GM12878 (cell line): Measurements from ENCODE around the gene NCKAP5. TPM values are rescaled to one million over a fixed set of nuclear protein-coding genes. Genes with fewer than 3 reads are reported as not detected.
A peak's percentile ranks its signal among the peaks of the same experiment; 100 is the strongest.

Experiments used
- BCL3 ChIP-seq: IDR thresholded peaks from 2 replicates; pipeline ENCODE4 v1.6.1; 2011; ENCODE audit warnings: borderline replicate concordance, low read depth, mild to moderate bottlenecking, moderate library complexity, low read length; ENCODE audit not compliant: insufficient read depth, poor library complexity, severe bottlenecking
- CBX5 ChIP-seq: sonication (generic); IDR thresholded peaks from 2 replicates; pipeline ENCODE4 v1.6.1; 2016; ENCODE audit warnings: low read depth, moderate library complexity, mild to moderate bottlenecking, inconsistent platforms
- DPF2 ChIP-seq: fragments of 450-650 bp; IDR thresholded peaks from 2 replicates; pipeline ENCODE4 v1.6.1; 2017; ENCODE audit warnings: mild to moderate bottlenecking
- EP300 ChIP-seq, 2 experiments: fragments of 150-350 bp in 1 of 2; IDR thresholded peaks; 2 replicates each; pipeline ENCODE4 v1.6.1; 2011 to 2012; ENCODE audit warnings: low read depth in 2 of 2, low read length in 2 of 2, borderline replicate concordance in 1 of 2, improper control_type of control experiment in 1 of 2, inconsistent platforms in 1 of 2; ENCODE audit not compliant: control insufficient read depth in 1 of 2
- HDAC6 ChIP-seq: fragments of 200-600 bp; sonication (generic); IDR thresholded peaks from one replicate; pipeline ENCODE4 v1.8.0; 2017; ENCODE audit warnings: antibody characterized with exemption; ENCODE audit not compliant: unreplicated experiment
- IKZF2 ChIP-seq, 2 experiments: fragments of 450-650 bp; IDR thresholded peaks; 2 replicates each; pipeline ENCODE4 v1.6.1; 2017; ENCODE audit warnings: mild to moderate bottlenecking in 2 of 2, moderate library complexity in 2 of 2
- IRF4 ChIP-seq: IDR thresholded peaks from 2 replicates; pipeline ENCODE4 v1.6.1; 2011; ENCODE audit warnings: low read depth, low read length
- KDM1A ChIP-seq: fragments of 200-600 bp; sonication (generic); IDR thresholded peaks from 2 replicates; pipeline ENCODE4 v1.6.1; 2016; ENCODE audit warnings: borderline replicate concordance
- MEF2B ChIP-seq: fragments of 450-650 bp; IDR thresholded peaks from 2 replicates; pipeline ENCODE4 v1.6.1; 2018; ENCODE audit warnings: mild to moderate bottlenecking, moderate library complexity; ENCODE audit not compliant: partially characterized antibody, poor library complexity, severe bottlenecking
- MXI1 ChIP-seq: fragments of 150-350 bp; IDR thresholded peaks from 2 replicates; pipeline ENCODE4 v1.6.1; 2011; ENCODE audit warnings: low read depth, mild to moderate bottlenecking, inconsistent platforms, low read length, improper control_type of control experiment
- PAX5 ChIP-seq: IDR thresholded peaks from 2 replicates; pipeline ENCODE4 v1.6.1; 2011; ENCODE audit warnings: low read depth, low read length, borderline replicate concordance
- RBBP5 ChIP-seq: fragments of 200-600 bp; sonication (generic); conservative IDR thresholded peaks from 2 replicates; pipeline ENCODE4 v1.6.1; 2016
- SMC3 ChIP-seq: IDR thresholded peaks from 2 replicates; pipeline ENCODE4 v1.6.1; 2011; ENCODE audit warnings: low read length, improper control_type of control experiment, borderline replicate concordance
- SP1 ChIP-seq: IDR thresholded peaks from one replicate; pipeline ENCODE4 v1.6.1; 2011; ENCODE audit warnings: low read depth, low read length
- SPI1 ChIP-seq: IDR thresholded peaks from 2 replicates; pipeline ENCODE4 v1.6.1; 2011; ENCODE audit warnings: low read depth, mild to moderate bottlenecking, low read length, moderate library complexity, borderline replicate concordance; ENCODE audit not compliant: insufficient read depth
- SREBF1 ChIP-seq: IDR thresholded peaks from 2 replicates; pipeline ENCODE4 v1.6.1; 2012; ENCODE audit warnings: mild to moderate bottlenecking, low read length
- SRF ChIP-seq, 2 experiments: IDR thresholded peaks; 2 replicates each; pipeline ENCODE4 v1.6.1; 2011; ENCODE audit warnings: low read depth in 2 of 2, low read length in 2 of 2, mild to moderate bottlenecking in 1 of 2, moderate library complexity in 1 of 2
- TARDBP ChIP-seq: IDR thresholded peaks from 2 replicates; pipeline ENCODE4 v1.6.1; 2016; ENCODE audit warnings: borderline replicate concordance
- TCF7 ChIP-seq: IDR thresholded peaks from 2 replicates; pipeline ENCODE4 v1.6.1; 2014; ENCODE audit warnings: antibody characterized with exemption, borderline replicate concordance
- ZNF207 ChIP-seq: fragments of 450-650 bp; IDR thresholded peaks from 2 replicates; pipeline ENCODE4 v1.6.1; 2014; ENCODE audit warnings: antibody characterized with exemption, mild to moderate bottlenecking, borderline replicate concordance
- ZNF217 ChIP-seq: fragments of 450-650 bp; IDR thresholded peaks from 2 replicates; pipeline ENCODE4 v1.6.1; 2017; ENCODE audit warnings: antibody characterized with exemption, mild to moderate bottlenecking
- ZZZ3 ChIP-seq: IDR thresholded peaks from 2 replicates; pipeline ENCODE4 v1.6.1; 2011; ENCODE audit warnings: low read depth; ENCODE audit not compliant: control insufficient read depth, insufficient read length
- polyA plus RNA-seq, 11 experiments: library from polyadenylated mRNA; depleted of rRNA in 4 of 11; unstranded in 6 of 11; stranded (reverse) in 5 of 11; fragments of >200 nt; fragmentation: Nextera tagmentation in 4 of 11; fragmentation: Illumina TruSeq in 1 of 11; extraction: Ambion mirVana in 4 of 11; extraction: Trizol in 1 of 11; gene quantifications; 1 replicate in 1 of 11; 2 replicates in 10 of 11; pipeline versions ENCODE4 v1.2.1 to v1.2.3, GENCODE V29; 2011 to 2016; ENCODE audit warnings: inconsistent platforms in 2 of 11, missing spikeins in 2 of 11, low read depth in 1 of 11
- total RNA-seq, 4 experiments: library from RNA; depleted of rRNA in 3 of 4; stranded (reverse); fragments of >200 nt in 3 of 4; fragmentation: Illumina TruSeq in 1 of 4; extraction: Trizol in 1 of 4; gene quantifications; 2 replicates each; pipeline versions ENCODE4 v1.2.1 to v1.2.3, GENCODE V29; 2013 to 2021
- TF ChIP-seq, protein P1 (sequence below): fragments of 450-650 bp; IDR thresholded peaks from 2 replicates; pipeline ENCODE4 v1.6.1; 2016; ENCODE audit warnings: mild to moderate bottlenecking, moderate library complexity, borderline replicate concordance
- TF ChIP-seq, protein P2 (sequence below): fragments of 450-650 bp; IDR thresholded peaks from 2 replicates; pipeline ENCODE4 v1.6.1; 2014; ENCODE audit warnings: mild to moderate bottlenecking
- TF ChIP-seq, protein P3 (sequence below): IDR thresholded peaks from 2 replicates; pipeline ENCODE4 v1.6.1; 2012; ENCODE audit warnings: low read length, inconsistent platforms

The NCKAP5 gene
- total and polyA plus RNA-seq, 10 of the 15 experiments (the other 5 are each of a cell fraction or from before 2014, with no cell fraction given) = 0.06 to 0.44 (median 0.16) TPM

DNA sequence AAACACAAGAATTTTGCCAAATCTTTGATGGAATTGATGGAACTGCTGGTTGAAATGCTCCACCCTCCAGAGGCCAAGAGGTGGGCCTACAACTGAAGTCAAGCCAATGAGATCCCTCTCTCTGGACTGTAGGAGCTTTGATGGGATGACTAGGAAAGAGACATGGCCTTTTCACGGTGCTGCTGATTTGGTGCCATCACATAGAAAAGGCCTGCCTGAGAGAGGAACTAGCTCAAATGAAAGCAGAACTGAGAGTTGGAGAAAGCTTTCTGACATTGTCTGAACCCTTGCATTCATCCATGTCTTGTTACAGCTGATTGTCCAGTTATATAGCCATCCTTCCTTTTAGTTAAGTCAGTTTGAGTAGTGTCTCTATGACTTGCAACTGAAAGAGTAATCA is 614.5 kb downstream of the NCKAP5 start (continued):
- no peak for TF ChIP-seq MXI1
- TF ChIP-seq SP1 = no peak
- TF ChIP-seq SMC3 = no peak
- no peak for TF ChIP-seq CBX5
- TF ChIP-seq EP300 (IDR thresholded peaks at IDR 0.05; ENCODE audit: borderline replicate concordance in 1 of 2, control insufficient read depth in 1 of 2, low read depth in 2 of 2, low read length in 2 of 2) = peak in 1 of 2 experiments; percentile 81; a peak in 1 of 4 replicates
- TF ChIP-seq ZNF217 = no peak
- TF ChIP-seq MEF2B = no peak
- TF ChIP-seq BCL3 = no peak
- no peak for TF ChIP-seq TARDBP
- TF ChIP-seq SRF (IDR thresholded peaks at IDR 0.05; ENCODE audit: low read depth in 2 of 2, low read length in 2 of 2) = no peak
- no peak for TF ChIP-seq KDM1A
- no peak for TF ChIP-seq HDAC6
- TF ChIP-seq, protein P1, sequence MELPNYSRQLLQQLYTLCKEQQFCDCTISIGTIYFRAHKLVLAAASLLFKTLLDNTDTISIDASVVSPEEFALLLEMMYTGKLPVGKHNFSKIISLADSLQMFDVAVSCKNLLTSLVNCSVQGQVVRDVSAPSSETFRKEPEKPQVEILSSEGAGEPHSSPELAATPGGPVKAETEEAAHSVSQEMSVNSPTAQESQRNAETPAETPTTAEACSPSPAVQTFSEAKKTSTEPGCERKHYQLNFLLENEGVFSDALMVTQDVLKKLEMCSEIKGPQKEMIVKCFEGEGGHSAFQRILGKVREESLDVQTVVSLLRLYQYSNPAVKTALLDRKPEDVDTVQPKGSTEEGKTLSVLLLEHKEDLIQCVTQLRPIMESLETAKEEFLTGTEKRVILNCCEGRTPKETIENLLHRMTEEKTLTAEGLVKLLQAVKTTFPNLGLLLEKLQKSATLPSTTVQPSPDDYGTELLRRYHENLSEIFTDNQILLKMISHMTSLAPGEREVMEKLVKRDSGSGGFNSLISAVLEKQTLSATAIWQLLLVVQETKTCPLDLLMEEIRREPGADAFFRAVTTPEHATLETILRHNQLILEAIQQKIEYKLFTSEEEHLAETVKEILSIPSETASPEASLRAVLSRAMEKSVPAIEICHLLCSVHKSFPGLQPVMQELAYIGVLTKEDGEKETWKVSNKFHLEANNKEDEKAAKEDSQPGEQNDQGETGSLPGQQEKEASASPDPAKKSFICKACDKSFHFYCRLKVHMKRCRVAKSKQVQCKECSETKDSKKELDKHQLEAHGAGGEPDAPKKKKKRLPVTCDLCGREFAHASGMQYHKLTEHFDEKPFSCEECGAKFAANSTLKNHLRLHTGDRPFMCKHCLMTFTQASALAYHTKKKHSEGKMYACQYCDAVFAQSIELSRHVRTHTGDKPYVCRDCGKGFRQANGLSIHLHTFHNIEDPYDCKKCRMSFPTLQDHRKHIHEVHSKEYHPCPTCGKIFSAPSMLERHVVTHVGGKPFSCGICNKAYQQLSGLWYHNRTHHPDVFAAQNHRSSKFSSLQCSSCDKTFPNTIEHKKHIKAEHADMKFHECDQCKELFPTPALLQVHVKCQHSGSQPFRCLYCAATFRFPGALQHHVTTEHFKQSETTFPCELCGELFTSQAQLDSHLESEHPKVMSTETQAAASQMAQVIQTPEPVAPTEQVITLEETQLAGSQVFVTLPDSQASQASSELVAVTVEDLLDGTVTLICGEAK = no peak
- no peak for TF ChIP-seq RBBP5
- TF ChIP-seq PAX5 = no peak
- TF ChIP-seq, protein P2, sequence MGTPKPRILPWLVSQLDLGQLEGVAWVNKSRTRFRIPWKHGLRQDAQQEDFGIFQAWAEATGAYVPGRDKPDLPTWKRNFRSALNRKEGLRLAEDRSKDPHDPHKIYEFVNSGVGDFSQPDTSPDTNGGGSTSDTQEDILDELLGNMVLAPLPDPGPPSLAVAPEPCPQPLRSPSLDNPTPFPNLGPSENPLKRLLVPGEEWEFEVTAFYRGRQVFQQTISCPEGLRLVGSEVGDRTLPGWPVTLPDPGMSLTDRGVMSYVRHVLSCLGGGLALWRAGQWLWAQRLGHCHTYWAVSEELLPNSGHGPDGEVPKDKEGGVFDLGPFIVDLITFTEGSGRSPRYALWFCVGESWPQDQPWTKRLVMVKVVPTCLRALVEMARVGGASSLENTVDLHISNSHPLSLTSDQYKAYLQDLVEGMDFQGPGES = no peak
- TF ChIP-seq SREBF1 = no peak
- peak; percentile 94 for TF ChIP-seq DPF2
- TF ChIP-seq ZZZ3 = no peak
- peak; percentile 83 for TF ChIP-seq IRF4
- TF ChIP-seq ZNF207 = no peak
- 0 out of 2 replicates have a peak, but pooled peaks have one; percentile 35 for TF ChIP-seq TCF7
- TF ChIP-seq, protein P3, sequence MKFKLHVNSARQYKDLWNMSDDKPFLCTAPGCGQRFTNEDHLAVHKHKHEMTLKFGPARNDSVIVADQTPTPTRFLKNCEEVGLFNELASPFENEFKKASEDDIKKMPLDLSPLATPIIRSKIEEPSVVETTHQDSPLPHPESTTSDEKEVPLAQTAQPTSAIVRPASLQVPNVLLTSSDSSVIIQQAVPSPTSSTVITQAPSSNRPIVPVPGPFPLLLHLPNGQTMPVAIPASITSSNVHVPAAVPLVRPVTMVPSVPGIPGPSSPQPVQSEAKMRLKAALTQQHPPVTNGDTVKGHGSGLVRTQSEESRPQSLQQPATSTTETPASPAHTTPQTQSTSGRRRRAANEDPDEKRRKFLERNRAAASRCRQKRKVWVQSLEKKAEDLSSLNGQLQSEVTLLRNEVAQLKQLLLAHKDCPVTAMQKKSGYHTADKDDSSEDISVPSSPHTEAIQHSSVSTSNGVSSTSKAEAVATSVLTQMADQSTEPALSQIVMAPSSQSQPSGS = no peak
- peak; percentile 88 to 90; a peak in 3 of 4 replicates for TF ChIP-seq IKZF2 (IDR thresholded peaks at IDR 0.05)
- peak; percentile 97 for TF ChIP-seq SPI1
